SU-DHL-6 (cell line): ENCODE data around the gene RPL41.
"Not testable (repeated sequence)": the region's sequence is repeated elsewhere in the genome, so short reads cannot be mapped to it uniquely, and the experiment has no call there.

Source experiments
- EZH2phosphoT487 ChIP-seq: fragments of 200-600 bp; sonication (generic), shearing (Covaris generic); conservative IDR thresholded peaks from 2 replicates; pipeline ENCODE4 v1.6.1; 2018; ENCODE audit warnings: mild to moderate bottlenecking, antibody characterized with exemption, low read length, moderate library complexity, mixed read lengths
- TF ChIP-seq, protein P1 (sequence below): fragments of 200-600 bp; sonication (generic); IDR thresholded peaks from one replicate; pipeline ENCODE4 v1.5.1; 2017; ENCODE audit warnings: antibody characterized with exemption, mild to moderate bottlenecking, low read length, moderate library complexity; ENCODE audit not compliant: insufficient read depth, poor library complexity, severe bottlenecking

DNA sequence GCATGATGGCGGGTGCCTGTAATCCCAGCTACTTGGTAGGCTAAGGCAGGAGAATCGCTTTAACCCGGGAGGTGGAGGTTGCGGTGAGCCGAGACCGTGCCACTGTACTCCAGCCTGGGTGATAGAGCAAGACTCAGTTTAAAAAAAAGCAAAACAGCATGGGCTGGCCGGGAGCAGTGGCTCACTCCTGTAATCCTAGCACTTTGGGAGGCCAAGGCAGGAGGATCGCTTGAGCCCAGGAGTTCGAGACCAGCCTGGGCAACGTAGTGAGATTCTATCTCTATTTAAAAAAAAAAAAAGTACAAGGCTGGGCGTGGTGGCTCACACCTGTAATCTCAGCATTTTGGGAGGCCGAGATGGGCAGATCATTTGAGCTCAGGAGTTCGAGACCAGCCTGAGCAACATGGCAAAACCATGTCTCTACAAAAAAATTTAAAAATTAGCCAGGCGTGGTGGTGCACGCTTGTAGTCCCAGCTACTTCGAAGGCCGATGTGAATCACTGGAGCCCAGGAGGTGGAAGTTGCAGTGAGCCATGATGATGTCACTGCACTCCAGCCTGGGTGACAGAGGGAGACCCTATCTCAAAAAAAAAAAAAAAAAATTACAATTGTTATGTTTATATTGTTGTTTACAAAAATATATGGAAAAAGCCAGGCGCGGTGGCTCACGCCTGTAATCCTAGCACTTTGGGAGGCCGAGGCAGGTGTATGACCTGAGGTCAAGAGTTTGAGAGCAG, 40.2 kb downstream of the RPL41 start:
- TF ChIP-seq, protein P1, sequence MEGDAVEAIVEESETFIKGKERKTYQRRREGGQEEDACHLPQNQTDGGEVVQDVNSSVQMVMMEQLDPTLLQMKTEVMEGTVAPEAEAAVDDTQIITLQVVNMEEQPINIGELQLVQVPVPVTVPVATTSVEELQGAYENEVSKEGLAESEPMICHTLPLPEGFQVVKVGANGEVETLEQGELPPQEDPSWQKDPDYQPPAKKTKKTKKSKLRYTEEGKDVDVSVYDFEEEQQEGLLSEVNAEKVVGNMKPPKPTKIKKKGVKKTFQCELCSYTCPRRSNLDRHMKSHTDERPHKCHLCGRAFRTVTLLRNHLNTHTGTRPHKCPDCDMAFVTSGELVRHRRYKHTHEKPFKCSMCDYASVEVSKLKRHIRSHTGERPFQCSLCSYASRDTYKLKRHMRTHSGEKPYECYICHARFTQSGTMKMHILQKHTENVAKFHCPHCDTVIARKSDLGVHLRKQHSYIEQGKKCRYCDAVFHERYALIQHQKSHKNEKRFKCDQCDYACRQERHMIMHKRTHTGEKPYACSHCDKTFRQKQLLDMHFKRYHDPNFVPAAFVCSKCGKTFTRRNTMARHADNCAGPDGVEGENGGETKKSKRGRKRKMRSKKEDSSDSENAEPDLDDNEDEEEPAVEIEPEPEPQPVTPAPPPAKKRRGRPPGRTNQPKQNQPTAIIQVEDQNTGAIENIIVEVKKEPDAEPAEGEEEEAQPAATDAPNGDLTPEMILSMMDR = not testable (repeated sequence)
- not testable (repeated sequence) for TF ChIP-seq EZH2phosphoT487
